CD4-positive, alpha-beta T cell treated with Interferon alpha-2 for 1 hour (primary cell): ENCODE measurements around the gene DPF3.
A peak's percentile ranks its signal among the peaks of the same experiment; 100 is the strongest.

Experiments
- DNase-seq, 2 donors: peaks; one replicate each; pipeline ENCODE4 v3.0.0-alpha.2; 2020 to 2022

Gene DPF3

GRCh38 chr14:72893636-72894322 is at the start of gene DPF3:
Gene DPF3 (minus strand): TSS chr14:72894101. CDS start chr14:72894088, 13 bp downstream.
- DNase-seq, result peak; percentile 93 to 96

- DNase-seq, result no peak
These were observed 49.0 kb upstream of the DPF3 start for GRCh38 chr14:72942934-72943333.

- DNase-seq, result no peak
These were observed 47.5 kb upstream of the DPF3 start for GRCh38 chr14:72941286-72941985.

- DNase-seq, result no peak
These were observed 45.7 kb upstream of the DPF3 start for GRCh38 chr14:72939630-72940029.

- DNase-seq, result no peak
These were observed 39.0 kb upstream of the DPF3 start for GRCh38 chr14:72932893-72933292.

- no peak for DNase-seq
These were observed 35.6 kb upstream of the DPF3 start for GRCh38 chr14:72929316-72930080.

GRCh38 chr14:72928872-72929271 is 35.0 kb upstream of the DPF3 start:
- no peak for DNase-seq

- peak; percentile 96 for DNase-seq
These were observed 32.6 kb upstream of the DPF3 start, which contains the start of gene DCAF4 for GRCh38 chr14:72926292-72927028. Gene DCAF4 (plus strand): TSS chr14:72926464. CDS start chr14:72937979, 11,515 bp downstream.

GRCh38 chr14:72925815-72926291 is 32.0 kb upstream of the DPF3 start:
- no peak for DNase-seq

- DNase-seq, result no peak
These were observed 31.4 kb upstream of the DPF3 start for GRCh38 chr14:72925171-72925759.

GRCh38 chr14:72924337-72924736 is 30.4 kb upstream of the DPF3 start:
- DNase-seq, result no peak

GRCh38 chr14:72921396-72921795 is 27.5 kb upstream of the DPF3 start:
- no peak for DNase-seq

GRCh38 chr14:72920008-72920407 is 26.1 kb upstream of the DPF3 start:
- DNase-seq, result no peak

GRCh38 chr14:72917094-72917802 is 23.3 kb upstream of the DPF3 start:
- no peak for DNase-seq

- DNase-seq, result no peak
These were observed 22.3 kb upstream of the DPF3 start for GRCh38 chr14:72916174-72916573.

- no peak for DNase-seq
These were observed 19.9 kb upstream of the DPF3 start for GRCh38 chr14:72913809-72914208.

- DNase-seq, result no peak
These were observed 15.3 kb upstream of the DPF3 start for GRCh38 chr14:72909163-72909562.

- DNase-seq, result no peak
These were observed 14.0 kb upstream of the DPF3 start for GRCh38 chr14:72907886-72908285.

GRCh38 chr14:72906879-72907278 is 13.0 kb upstream of the DPF3 start:
- no peak for DNase-seq

GRCh38 chr14:72906316-72906715 is 12.4 kb upstream of the DPF3 start:
- DNase-seq, result no peak

- peak; percentile 67 to 79 for DNase-seq
These were observed 11.1 kb upstream of the DPF3 start for GRCh38 chr14:72904840-72905561.
